ENCODE results near the gene CCDC170.

GRCh38 chr6:151537556-151537955 is 43.7 kb downstream of the CCDC170 start:
- TF ChIP-seq CTCF (conservative IDR thresholded peaks at IDR 0.05; ENCODE audit: low read length) (no peak), EZH2phosphoT487 (IDR thresholded peaks at IDR 0.05; ENCODE audit: borderline replicate concordance) (no peak)

All from Loucy (cell line).